Hematopoietic multipotent progenitor cell treated with erythropoietin and hydrocortisone succinate and interleukin-3 and kit ligand, for 15 days (in vitro differentiated cells): ENCODE data around the gene BDNF.

Experiments
- DNase-seq: peaks from one replicate; pipeline ENCODE4 v3.0.0-alpha.2; 2015; ENCODE audit warnings: low spot score

The BDNF gene

DNA sequence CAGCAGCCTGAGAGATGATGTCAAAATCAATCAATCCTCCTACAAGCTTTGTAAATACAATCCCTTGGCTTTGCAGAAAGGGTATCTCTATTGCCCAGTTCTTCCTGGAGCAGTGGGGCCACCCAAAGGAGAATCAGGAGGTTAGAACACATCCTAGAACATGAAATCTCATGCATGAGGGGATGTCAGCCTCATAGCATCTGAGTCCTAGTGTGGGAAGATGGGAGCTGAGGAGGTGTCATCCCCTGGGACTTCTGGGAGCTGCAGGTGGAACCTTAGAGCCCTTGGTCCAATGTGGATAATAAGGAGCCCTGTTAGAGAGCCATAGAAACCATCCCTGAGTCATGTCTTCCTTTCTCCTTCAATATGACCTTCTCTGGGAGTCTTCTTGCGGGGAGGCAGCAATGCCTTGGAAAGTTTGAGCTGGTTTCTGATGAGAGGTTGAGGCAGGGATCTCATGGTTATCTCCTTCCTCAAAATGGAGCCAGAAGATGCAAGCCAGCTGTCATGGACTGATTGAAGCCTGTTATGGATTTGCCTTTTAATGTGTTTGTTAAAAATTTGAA lies 74.8 kb downstream of the BDNF start:
- no peak for DNase-seq

DNA sequence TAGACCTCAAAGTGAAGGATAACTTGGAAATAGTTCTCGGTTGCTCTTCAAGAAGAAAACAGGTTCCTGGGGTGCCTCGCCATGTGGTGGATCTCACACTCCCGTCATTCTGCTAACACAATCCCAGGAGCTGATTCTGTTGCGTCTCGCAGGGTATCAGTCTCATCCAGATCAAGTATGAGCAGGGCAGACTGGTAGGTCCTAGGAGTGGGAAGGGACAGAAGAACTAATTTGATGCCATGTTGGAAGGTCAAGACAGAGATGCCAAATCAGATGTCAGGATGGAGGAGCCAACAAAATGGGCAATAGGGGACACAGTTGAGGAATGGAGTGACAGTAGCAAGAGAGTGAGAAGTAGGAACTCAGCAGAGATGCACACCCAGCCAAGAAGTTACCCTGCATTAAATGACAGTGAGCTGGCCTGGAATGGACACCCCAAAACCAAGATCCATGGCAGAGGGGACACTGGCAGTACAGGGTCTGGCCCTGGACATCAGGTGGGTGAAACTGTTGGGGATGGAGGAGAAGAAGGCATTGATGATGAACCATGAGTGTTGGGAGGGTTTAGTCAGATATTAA lies 76.2 kb downstream of the BDNF start:
- DNase-seq: no peak

DNA sequence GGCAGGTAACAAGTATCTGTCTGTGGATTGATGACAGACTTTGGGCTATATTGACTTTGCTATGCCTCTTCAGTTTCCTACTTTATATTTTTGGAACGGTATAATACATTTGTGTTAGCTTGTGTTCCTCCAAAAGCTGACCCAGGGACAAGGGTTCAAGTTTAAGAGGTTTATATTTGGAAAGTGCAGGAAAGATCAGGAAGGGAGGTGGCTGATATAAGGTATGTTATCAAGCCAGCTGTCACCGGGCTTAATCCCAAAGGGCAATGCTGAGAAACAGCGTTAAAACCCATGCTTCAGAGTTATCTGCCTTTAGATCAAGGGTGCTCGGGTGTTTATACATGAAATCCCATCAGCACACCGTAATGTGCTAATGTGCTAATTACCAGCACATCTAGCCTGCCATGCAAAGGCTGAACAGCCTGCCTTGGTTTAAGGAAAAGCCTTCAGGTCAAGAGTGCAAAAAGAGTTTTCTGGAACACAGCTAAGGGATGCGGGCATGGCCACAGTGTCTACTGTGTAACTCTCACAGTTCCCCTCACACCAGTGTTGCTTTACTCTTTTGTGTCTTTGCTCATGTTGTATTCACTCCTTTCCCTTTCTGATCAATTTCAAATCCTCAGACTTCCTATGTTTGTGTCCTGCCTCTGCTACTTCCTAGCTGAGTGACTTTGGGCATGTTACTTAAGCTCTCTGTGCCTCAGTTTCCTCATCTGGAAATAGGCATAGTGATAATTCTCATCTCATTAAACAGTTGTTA lies 77.5 kb downstream of the BDNF start:
- DNase-seq: no peak

DNA sequence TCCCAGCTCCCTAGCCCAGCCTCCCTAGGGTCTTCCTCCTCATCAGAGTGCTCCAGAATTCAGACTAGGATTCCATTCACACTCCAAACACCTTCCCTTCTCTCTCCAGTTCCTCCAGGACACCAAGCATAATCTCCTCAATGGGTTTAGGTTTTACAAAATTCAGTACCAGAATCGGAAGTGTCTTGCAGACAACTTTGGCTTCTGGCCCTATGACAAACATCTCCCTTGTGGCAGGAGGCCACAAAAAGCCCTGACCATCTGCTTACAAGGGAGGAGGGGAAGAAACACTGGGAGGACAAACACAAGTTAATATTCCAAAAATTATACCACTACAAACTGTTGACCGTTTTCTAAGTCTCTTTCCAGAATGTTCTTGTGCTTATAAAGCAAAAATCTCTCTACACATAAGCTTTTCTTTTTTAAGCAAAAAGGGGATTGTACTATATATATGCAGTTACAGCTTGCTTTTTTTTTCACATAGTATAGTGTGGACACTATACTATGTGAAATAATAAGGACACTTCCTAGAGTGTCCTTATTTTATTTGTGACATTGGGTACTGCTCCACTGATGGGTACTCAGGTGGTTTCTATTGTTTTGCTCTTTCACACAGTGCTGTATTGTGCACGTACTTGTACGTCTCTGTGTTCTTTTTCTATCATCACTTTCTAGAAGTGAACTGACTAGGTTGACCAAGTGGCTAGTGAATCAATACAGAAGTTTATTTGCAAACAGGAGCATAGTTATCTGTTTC lies 78.7 kb downstream of the BDNF start:
- DNase-seq: no peak

DNA sequence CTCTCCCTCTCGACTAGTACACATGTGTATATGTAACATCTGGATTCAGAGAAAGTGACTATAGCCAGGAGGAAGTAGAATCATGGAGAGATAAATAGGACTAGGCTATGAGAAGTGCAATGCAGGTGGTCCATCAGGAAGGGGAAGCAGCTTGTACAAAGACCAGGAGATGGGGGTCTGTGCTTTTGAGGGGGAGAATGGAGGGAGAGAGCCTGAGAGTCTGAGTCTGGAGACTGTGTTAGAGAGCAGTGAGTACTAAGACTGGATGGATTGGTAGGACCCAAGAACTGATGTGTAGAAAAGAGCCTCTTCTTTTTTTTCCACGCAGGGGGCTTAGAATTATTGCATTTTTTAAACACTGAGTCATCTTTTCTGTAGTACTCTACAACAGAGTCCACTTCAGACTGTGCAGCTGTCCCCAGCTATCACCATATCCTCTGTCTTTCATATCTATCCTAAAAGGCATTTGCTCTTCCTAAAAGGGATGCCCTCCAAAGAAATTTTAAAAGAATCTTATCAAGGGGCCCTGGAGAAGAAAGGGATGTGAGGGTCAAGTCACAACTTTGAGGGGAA lies 80.4 kb downstream of the BDNF start:
- DNase-seq: no peak

DNA sequence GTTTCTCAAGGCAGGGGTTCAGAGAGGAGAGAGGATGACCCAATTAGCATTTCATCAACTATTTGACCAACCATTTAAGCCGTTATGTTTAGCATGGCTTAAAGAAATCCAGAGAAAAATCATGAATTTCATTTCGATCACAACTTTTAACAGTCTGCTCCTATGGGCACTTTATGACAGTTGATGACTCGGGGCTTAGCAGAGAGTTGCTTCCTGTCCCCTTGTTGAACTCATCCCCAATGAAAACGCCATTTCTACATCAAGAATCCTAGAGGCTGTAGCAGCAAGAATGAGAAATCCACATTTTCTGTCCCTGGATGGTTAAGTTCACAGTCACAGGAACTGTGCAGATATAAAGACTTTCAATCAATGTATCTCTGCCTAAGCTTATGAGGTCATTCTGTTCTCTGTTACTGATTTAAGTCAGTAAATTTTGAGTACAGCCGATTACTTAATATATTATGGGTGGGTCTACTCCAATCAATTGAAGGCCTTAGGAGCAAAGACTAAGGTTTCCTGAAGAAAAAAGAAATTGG lies 81.1 kb downstream of the BDNF start:
- DNase-seq: no peak

DNA sequence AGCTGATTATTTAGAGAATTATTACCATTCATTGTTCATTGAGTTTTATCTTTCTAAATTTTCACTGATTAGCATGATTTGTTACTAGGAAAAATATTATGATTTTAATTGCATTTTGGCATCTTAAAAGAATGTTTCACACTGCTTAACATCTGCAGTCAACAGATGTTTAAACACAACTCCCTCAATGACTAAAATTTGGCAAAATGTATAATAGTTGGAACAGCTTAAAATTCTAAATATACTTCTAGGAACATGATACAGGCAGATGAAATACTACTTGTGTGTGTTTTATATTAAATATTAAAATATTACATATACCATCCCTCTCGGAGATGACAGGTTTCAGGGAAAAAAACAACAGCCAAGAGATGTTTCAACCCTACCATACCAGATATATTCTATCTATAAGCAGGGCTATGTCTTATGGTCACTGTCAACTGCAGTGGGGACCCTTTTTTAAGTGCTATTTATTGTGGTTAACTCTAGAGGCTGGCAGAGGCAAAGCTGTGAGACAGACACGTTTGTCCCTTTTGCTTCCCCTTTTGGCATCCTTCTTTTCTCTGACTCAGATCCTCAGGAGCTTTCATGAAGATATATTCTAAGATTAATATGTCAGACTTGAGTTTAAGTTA lies 81.9 kb downstream of the BDNF start:
- DNase-seq: no peak

DNA sequence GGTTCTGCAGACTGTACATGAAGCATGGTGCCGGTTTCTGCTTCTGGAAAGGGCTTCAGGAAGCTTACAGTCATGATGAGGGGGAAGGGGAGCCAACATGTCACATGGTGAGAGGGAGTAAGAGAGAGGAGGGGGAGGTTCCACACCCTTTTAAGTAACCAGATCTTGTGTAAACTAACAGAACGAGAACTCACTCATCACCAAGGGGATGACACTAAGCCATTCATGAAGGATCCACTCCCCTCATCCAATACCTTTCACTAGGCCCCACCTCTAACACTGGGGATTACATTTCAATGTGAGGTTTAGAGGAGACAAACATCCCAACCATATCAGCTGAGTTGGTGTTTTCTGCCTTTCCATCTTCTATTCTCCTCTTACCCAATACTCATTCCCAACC lies 83.5 kb downstream of the BDNF start:
- DNase-seq: no peak

DNA sequence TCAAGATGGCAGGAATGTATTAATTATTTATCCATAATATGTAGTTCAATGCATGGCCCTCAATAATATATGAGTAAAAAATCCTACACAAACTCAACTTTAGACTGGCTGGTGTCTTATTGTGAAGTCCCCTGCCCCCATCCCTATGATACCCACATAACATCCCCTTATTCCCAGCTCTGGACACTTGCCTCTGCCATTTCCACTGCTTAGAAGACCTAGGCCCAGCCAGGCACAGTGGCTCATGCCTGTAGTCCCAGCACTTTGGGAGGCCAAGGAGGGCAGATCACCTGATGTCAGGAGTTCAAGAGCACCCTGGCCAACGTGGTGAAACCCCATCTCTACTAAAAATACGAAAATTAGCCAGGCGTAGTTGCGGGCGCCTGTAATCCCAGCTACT lies 84.4 kb downstream of the BDNF start:
- DNase-seq: no peak

DNA sequence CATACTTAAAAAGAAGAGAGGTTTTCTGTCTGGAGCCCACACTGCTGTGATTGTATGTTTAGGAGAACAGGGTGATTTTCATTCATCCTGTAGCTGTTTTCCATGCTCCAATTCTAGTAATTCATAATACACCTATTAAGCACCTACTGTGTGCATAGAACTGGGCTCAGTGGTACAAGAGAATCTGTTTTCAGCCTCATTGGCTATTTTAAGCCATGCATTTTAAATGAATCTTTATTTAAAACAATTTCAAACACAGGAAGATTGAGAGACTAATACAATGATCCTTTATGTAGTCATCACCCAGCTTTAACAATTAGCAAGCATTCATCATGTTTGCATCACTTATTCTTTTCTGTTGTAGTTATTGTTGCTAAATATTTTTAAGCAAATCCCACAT lies 86.2 kb downstream of the BDNF start:
- no peak for DNase-seq

DNA sequence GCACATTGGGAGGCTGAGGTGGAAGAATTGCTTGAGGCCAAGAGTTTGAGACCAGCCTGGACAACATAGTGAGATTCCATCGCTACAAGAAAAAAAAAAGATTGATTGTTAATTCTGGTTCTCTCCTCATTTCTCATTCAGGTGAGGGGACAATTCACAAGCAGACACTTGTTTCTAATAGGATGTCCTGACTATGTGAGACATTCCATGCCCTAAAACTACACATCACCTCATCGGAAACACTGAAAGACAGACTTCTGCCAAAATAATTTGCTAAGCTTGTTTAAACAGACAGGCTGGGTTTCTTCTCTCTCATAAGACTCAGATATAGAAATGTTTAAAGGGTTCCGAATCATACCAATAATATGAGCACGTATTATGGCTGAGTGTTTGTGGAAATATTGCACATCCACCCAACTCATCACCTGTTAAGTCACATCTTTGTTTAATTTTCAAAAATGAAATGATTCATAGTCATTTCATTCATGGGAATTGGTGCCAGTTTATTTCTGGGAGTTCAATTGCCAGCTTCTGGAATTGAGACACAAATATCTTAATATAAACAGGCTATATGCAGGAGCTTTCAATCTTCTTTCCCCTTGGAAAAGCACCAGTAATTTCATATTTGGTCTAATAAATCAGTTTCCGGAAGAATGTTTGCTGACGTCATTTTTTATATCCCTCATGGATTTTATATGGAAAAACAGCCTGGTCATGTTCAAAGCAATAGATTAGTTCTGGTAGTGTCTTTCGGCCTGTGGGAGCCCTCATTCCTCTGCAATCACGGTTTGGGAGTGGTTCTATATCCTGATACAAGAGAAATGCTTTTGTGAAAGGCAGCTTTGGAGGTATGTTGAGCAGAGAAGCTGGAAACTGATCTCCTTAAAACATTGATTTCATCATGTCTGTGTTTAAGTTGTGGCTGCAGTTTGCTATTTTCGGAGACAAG lies 87.0 kb downstream of the BDNF start:
- DNase-seq: no peak

DNA sequence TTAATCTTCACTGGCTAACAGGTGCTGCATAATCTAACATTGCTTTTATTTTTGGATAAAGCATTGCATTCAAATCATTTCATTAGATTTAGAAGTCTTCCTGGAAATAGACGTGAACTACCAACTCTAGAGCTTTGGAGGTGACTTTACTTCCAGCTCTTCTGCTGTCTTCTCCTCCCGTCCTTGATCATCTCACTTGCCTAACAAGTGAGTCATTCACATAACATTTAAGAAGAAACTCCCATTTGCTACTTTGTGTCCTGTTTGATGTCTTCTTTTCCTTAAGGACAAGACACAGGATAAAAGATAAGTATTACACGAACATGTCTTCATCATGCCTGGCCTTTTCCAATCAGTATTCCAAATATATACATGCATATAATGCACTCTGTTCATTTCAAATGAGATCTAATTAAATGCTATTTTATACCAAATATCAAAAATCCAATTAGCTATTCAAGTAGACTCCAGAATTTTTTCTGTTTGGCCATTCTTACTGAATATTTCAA lies 88.3 kb downstream of the BDNF start:
- no peak for DNase-seq

DNA sequence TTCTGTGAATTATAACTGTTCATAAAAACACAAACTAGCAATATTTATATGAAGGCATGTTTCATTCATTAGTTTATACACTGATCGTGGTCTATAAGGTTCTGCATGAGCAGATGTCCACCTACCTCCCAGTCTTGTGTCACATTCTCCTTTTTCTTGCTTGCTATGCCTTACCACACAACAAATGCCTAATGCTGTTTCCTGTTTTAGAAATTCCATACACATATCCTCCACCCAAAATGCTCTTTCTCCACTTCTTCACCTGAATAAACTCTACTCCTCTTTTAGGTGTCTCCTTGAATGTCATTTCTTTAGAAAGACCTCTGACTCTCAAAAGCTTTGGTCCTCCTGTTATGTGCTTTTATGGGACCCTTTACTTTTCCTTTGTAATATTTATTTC lies 88.9 kb downstream of the BDNF start:
- no peak for DNase-seq

DNA sequence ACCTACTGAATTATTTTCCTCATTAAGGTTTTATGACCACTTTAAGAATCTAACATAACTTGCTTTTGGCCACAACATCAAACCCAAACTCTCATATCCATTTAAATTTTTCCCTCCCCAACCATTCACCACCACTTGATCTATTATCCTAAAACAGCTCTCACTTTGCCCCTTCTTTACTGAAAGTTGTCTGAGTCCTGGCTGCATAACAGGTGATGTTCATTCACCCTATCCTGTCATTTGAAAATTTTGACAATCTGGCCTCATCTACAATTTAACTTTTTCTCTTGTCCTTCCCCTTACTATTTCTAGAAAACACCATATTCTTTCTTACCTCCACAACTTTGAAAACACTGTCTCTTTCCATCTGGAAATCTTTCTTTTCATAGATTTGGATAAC lies 89.3 kb downstream of the BDNF start:
- DNase-seq: no peak

DNA sequence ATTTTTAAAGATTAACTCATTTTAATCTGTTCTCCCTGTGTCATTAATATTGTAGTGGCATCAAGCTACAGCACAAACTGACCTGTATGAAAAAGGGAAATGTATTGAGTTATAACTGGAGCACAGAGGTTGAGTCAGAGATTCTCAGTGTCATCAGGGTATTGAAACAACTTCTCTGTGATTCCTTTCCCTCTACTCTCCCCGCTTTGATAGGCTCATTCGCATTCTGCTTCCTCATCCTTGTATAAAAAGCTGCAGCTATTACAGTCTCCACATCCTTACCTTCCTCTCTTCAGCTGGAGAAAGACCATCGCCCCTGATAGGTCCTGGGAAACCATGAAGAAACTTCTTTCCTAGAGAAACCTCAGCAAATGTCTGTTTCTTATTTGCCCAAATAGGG lies 90.0 kb downstream of the BDNF start:
- no peak for DNase-seq

DNA sequence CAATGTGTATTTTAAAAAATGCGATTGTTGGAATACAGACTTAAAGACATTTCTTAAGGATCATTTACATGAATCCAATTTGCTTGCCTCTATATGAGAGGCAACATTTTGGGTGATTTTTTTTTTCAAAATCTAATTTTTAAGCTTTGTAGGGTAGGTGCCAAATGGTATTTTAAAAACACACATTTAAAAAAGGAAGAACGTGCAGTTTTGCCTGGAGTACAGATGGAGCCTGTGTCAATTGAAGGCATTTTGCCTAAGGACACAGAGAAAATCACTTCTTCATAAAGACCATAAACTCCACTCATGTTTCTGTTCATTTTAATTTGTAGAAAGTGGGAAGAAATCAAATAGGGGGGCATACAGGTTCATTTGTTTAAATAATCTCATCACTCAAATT lies 91.3 kb downstream of the BDNF start:
- DNase-seq: no peak

DNA sequence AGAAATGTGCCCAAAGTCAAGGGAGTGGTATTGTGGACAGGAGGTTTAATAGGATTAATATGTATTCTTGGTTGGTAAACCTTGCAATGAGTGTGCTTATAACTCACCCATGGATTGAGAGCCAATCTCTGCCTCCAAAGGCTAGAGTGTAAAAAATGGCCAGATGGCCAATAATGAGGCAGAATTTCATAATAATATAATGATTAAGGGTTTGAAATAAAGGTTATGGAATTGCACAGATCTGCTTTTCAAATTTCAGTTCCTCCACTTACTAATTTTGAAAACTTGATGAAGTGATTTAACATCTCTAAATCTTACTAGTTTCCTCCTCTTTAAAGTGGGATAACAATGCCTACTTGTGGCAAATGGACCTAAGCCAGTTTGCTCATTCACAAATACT lies 94.8 kb downstream of the BDNF start:
- DNase-seq: no peak
